GM06990 (cell line): ENCODE results near the gene ATG101.

ENCODE experiments used
- DNase-seq: peaks from one replicate; pipeline ENCODE4 v3.0.0-alpha.2; 2011; ENCODE audit not compliant: insufficient read length; ENCODE audit errors: extremely low read depth
- H3K27me3 ChIP-seq: replicated peaks from 2 replicates; pipeline ENCODE4 v1.6.0; 2011; ENCODE audit warnings: low read length; ENCODE audit not compliant: control insufficient read depth, insufficient read depth
- H3K36me3 ChIP-seq: 2 replicates; pipeline ENCODE4 v1.5.1; 2011; ENCODE audit warnings: low read length; ENCODE audit not compliant: control insufficient read depth, insufficient read depth
- H3K4me3 ChIP-seq: replicated peaks from 2 replicates; pipeline ENCODE4 v1.5.1; 2011; ENCODE audit warnings: low read depth, mild to moderate bottlenecking, control low read depth, low read length
- CTCF ChIP-seq: IDR thresholded peaks from 2 replicates; pipeline ENCODE4 v1.5.1; 2011; ENCODE audit warnings: low read length, control low read depth, mild to moderate bottlenecking, inconsistent platforms; ENCODE audit not compliant: insufficient read depth, poor library complexity, severe bottlenecking

ATG101 gene

DNA sequence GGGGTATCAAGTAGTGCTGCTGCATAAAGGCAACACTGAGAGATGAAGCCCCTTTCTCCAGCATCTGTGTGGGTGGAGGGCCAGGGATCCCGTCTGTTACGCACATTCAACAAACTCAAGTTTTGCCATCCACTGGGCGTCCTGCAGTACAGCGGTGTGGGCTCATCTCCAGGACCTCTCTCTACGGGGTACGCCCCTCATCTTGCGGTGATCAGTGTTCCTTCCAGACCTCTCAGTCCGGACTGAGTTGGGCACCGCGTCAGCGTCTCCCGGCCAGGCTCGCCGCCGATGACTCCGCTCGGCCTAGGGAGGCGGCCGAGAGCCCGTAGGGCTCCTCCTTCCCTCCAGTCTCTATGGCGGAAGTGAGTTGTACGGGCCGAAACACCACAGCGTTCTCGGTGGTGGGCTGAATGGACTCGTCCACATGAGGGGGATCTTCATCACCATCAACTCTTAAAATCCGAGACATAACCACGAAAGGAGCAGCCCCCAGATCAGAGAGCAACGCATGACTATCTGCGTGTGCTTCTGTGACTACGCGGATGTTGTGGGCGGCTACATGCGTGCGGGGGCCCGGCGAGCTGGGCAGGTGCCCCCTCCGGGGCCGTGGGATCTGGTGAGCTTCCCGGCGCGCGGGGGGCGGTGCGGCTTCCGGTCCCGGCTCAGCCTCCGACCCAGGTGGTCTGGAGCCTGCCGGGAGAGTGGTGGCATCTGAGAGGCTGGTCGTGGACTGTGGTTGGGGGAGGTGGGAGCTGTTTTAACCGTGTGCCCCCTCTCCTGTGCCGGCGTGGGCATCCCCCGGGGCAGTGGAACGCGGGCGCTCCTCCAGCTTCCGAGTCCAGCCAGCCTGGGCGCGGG is at the start of gene ATG101:
TSS of gene ATG101 (plus strand) at position 652 of the 858 bp plus-strand sequence. CDS start 3,673 bp downstream, outside the sequence.
- peak; percentile 94 for DNase-seq
- Histone ChIP-seq H3K27me3 (no peaks in the 10 kb centered on the region), H3K4me3 (peak within 1 kb of the TSS; percentile 94), H3K36me3 (peaks cover 8% of the 10 kb centered on the region)
- TF ChIP-seq CTCF, result peak; percentile 98

- H3K36me3 ChIP-seq, result no peaks in the 10 kb centered on the region
- H3K4me3 ChIP-seq, result no peak overlapping the region
- H3K27me3 ChIP-seq, result no peaks in the 10 kb centered on the region; the same call in none of the 2 replicates
- TF ChIP-seq CTCF, result peak; percentile 83
- DNase-seq, result no peak
Measured at GRCh38 chr12:52020539-52021336, 49.0 kb upstream of the ATG101 start.

- no peak for TF ChIP-seq CTCF
- Histone ChIP-seq H3K36me3 (no peaks in the 10 kb centered on the region), H3K4me3 (peak overlapping the region; percentile 58), H3K27me3 (no peaks in the 10 kb centered on the region; the same call in 1 of the 2 replicates)
- no peak for DNase-seq
Measured at GRCh38 chr12:52022841-52023181, 47.0 kb upstream of the ATG101 start.

DNA sequence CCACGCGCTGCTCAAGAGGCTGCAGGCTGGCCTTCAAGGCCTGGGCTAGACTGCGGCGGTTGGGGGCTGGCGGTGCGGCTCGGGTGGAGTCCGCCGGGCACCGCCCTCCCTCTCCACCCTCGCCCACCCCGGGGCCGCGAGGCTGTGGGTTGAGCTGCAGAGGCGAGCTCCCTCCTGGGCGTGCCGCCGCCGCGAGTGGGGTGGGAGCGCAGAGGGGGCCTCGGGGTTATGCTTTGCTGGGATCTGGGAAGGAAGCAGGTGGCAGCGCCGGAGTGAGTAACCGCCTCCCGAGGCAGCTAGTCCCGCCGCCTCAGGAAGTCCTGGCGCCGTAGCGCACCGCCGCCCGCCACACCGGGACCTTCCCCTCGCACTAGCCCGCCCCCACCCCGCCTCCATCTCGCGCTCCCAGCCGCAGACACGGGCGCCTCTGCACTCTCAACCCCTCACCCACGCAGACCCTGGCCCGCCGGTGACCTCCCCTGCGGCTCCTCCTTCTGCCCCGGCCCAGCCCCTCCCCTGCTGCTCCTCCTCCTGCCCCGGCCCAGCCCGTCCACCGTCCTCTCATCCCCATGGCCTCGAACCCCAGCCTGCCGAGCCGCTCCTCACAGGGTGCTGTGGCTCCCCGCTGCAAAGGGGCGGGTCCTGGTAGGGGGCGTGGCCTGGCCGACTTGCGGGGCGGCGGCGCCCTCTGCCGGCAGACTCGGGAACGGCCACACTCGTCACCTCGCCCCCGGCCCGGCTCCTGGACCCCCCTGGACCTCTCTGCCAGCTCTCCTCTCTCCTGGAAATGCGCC is 46.4 kb upstream of the ATG101 start:
- H3K27me3 ChIP-seq, result no peaks in the 10 kb centered on the region; the same call in 1 of the 2 replicates
- peak; percentile 92 for TF ChIP-seq CTCF
- no peaks in the 10 kb centered on the region for H3K36me3 ChIP-seq
- peak overlapping the region; percentile 58 for H3K4me3 ChIP-seq
- peak; percentile 82 for DNase-seq

DNA sequence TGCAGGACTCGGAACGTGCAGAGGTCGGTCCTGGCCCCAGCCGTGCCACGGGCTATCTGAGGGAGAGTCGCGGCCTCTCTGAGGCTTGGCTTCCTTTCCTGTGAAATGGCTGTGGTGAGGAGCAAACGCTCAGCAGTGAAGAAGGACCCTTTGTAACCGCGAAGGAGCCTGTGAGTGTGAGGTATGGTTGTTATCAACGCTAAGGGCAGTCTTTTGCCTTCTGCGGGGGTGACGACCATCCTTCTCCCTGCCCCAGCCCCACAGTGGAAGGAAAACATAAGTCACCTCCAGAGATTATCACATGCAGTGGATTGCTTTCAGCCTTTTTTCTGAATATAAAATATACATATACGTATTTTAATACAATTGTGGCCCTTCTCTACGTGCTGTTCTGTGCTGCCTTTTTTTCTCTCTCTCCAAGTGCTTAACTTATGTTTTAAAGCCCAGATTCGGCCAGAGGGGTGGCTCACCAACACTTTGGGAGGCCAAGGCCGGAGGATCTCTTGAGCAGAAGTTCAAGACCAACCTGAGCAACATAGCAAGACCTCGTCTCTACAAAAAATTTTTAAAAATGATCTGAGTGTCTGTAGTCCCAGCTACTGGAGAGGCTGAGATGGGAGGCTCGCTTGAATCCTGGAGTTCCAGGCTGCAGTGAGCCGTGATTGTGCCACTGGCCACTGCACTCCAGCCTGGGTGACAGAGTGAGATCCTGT is 45.6 kb upstream of the ATG101 start:
- Histone ChIP-seq H3K4me3 (no peak overlapping the region), H3K27me3 (no peaks in the 10 kb centered on the region; the same call in 1 of the 2 replicates), H3K36me3 (no peaks in the 10 kb centered on the region)
- no peak for DNase-seq
- no peak for TF ChIP-seq CTCF
